ENCODE results near the gene RNF14.

Gene RNF14

DNA sequence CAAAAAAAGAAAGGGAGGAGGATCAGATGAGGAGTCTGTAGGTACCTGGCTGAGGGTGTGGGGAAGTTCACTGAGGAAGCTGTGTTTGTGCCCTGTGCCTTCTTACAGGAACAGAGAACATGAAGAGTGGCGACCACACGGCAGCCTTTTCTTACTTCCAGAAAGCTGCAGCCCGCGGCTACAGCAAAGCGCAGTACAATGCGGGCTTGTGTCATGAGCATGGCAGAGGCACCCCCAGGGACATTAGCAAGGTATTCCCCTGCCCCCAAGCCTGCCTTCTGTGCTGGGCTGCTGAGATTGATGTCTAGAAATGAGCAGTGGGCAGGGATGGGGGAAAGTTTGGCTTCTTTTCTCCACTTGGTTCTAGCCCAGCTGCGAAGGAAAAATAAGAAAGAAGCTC is 35.8 kb upstream of the RNF14 start:
- TF ChIP-seq YY1 (IDR thresholded peaks at IDR 0.05; ENCODE audit: low read depth) (no peak), CREB1 (IDR thresholded peaks at IDR 0.05; ENCODE audit: low read depth) (no peak), TEAD4 (IDR thresholded peaks at IDR 0.05) (no peak), ZBTB7A (IDR thresholded peaks at IDR 0.05; ENCODE audit: low read depth) (no peak), USF1 (IDR thresholded peaks at IDR 0.05) (no peak), RAD21 (IDR thresholded peaks at IDR 0.05; ENCODE audit: low read depth) (no peak), EP300 (IDR thresholded peaks at IDR 0.05; ENCODE audit: borderline replicate concordance) (no peak), TAF1 (IDR thresholded peaks at IDR 0.05; ENCODE audit: low read depth) (no peak), EGR1 (IDR thresholded peaks at IDR 0.05) (no peak), REST (IDR thresholded peaks at IDR 0.05; ENCODE audit: low read depth) (no peak), CEBPB (IDR thresholded peaks at IDR 0.05) (no peak), TCF12 (IDR thresholded peaks at IDR 0.05; ENCODE audit: low read depth) (no peak)

GRCh38 chr5:141934099-141934844 is 34.6 kb upstream of the RNF14 start:
- TF ChIP-seq NFIC (IDR thresholded peaks at IDR 0.05) (peak; percentile 71), EP300 (IDR thresholded peaks at IDR 0.05; ENCODE audit: borderline replicate concordance) (no peak)

- TF ChIP-seq CREB1 (IDR thresholded peaks at IDR 0.05; ENCODE audit: low read depth) (no peak), EGR1 (IDR thresholded peaks at IDR 0.05) (no peak)
Observed at GRCh38 chr5:141935538-141935937, 33.4 kb upstream of the RNF14 start.

DNA sequence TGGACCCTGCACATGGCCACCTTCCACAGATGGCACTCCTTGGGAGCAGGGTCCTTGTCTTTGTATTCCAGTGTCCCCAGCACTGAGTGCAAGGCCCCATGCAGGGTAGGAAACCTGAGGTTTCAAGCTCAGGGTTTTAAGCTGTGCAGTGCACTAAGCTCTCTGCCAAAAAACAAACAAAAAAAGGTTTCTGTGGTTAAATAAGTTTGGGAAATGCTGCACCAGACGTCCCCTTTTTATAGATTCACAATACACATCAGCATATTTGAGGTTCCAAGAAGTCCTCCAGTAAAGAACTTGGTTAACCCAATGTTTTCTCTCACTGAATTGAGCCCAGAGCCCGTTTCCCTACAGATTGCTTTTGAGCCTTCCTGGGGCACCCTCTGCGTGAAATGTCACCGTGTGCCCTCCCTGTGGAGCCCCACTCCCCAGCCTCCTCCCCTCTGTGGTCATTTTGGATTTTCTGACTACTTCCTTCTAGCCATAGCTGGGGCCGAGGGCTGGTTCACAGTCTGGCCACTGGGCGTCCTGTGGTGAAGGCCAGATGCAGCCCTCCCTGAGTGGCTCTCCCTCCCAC is 28.1 kb upstream of the RNF14 start:
- no peak for TF ChIP-seq NFIC (IDR thresholded peaks at IDR 0.05)
- no peak for TF ChIP-seq CEBPB (IDR thresholded peaks at IDR 0.05)
- no peak for TF ChIP-seq EGR1 (IDR thresholded peaks at IDR 0.05)
- TF ChIP-seq, protein P1, sequence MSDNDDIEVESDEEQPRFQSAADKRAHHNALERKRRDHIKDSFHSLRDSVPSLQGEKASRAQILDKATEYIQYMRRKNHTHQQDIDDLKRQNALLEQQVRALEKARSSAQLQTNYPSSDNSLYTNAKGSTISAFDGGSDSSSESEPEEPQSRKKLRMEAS (IDR thresholded peaks at IDR 0.05) = no peak
- no peak for TF ChIP-seq TEAD4 (IDR thresholded peaks at IDR 0.05)
- TF ChIP-seq REST (IDR thresholded peaks at IDR 0.05; ENCODE audit: low read depth) = no peak
- TF ChIP-seq TAF1 (IDR thresholded peaks at IDR 0.05; ENCODE audit: low read depth) = no peak
- TF ChIP-seq RAD21 (IDR thresholded peaks at IDR 0.05; ENCODE audit: low read depth) = no peak
- TF ChIP-seq USF1 (IDR thresholded peaks at IDR 0.05) = no peak
- no peak for TF ChIP-seq FOXM1 (IDR thresholded peaks at IDR 0.05; ENCODE audit: borderline replicate concordance, low read depth)
- TF ChIP-seq YY1 (IDR thresholded peaks at IDR 0.05; ENCODE audit: low read depth) = no peak
- TF ChIP-seq TCF12 (IDR thresholded peaks at IDR 0.05; ENCODE audit: low read depth) = no peak
- TF ChIP-seq CREB1 (IDR thresholded peaks at IDR 0.05; ENCODE audit: low read depth) = no peak
- no peak for TF ChIP-seq EP300 (IDR thresholded peaks at IDR 0.05; ENCODE audit: borderline replicate concordance)
- no peak for TF ChIP-seq ZBTB7A (IDR thresholded peaks at IDR 0.05; ENCODE audit: low read depth)

DNA sequence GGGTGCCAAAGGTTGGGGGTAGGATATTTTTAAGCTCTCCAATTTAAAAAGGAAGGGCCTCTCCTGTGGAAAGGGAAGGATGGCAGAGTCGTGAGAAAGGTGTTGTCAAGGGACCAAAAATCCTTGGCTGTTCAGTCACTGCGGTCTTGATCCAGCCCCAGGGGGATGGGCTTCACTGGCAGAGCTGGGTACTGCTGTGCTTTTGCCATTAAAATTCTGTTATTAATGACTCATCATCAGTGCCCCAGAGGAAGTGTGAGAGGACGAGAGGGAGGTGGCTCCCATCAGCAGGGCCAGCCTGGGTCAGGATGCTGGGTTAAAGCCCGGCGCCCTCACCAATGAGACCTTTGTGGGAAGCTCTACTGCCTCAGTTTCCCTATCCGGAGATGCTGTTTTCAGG is 27.6 kb upstream of the RNF14 start:
- TF ChIP-seq EGR1 (IDR thresholded peaks at IDR 0.05) (no peak), NFIC (IDR thresholded peaks at IDR 0.05) (no peak)

GRCh38 chr5:141941779-141942178 is 27.1 kb upstream of the RNF14 start:
- TF ChIP-seq TAF1 (IDR thresholded peaks at IDR 0.05; ENCODE audit: low read depth) (no peak), NFIC (IDR thresholded peaks at IDR 0.05) (no peak), FOXM1 (IDR thresholded peaks at IDR 0.05; ENCODE audit: borderline replicate concordance, low read depth) (no peak), TCF12 (IDR thresholded peaks at IDR 0.05; ENCODE audit: low read depth) (no peak), RAD21 (IDR thresholded peaks at IDR 0.05; ENCODE audit: low read depth) (no peak), CEBPB (IDR thresholded peaks at IDR 0.05) (no peak), USF1 (IDR thresholded peaks at IDR 0.05) (no peak), REST (IDR thresholded peaks at IDR 0.05; ENCODE audit: low read depth) (no peak), ZBTB7A (IDR thresholded peaks at IDR 0.05; ENCODE audit: low read depth) (no peak), CREB1 (IDR thresholded peaks at IDR 0.05; ENCODE audit: low read depth) (no peak), YY1 (IDR thresholded peaks at IDR 0.05; ENCODE audit: low read depth) (no peak), TEAD4 (IDR thresholded peaks at IDR 0.05) (no peak), EP300 (IDR thresholded peaks at IDR 0.05; ENCODE audit: borderline replicate concordance) (no peak), EGR1 (IDR thresholded peaks at IDR 0.05) (no peak)
- TF ChIP-seq, protein P1 (IDR thresholded peaks at IDR 0.05) = no peak
